WI38 (cell line): ENCODE measurements around the gene DOK7.
"Not testable (repeated sequence)": the region's sequence is repeated elsewhere in the genome, so short reads cannot be mapped to it uniquely, and the experiment has no call there.

Source experiments
- H3K4me3 ChIP-seq: 2 replicates; pipeline ENCODE4 v1.5.1; 2011; ENCODE audit warnings: low read depth, mild to moderate bottlenecking, control low read depth, low read length
- CTCF ChIP-seq: IDR thresholded peaks from 2 replicates; pipeline ENCODE4 v1.5.1; 2012; ENCODE audit warnings: low read depth, mild to moderate bottlenecking, control low read depth, low read length

Gene DOK7

GRCh38 chr4:3529363-3529762 lies 66.3 kb downstream of the DOK7 start:
- no peak overlapping the region for H3K4me3 ChIP-seq
- no peak for TF ChIP-seq CTCF

GRCh38 chr4:3530051-3530450 lies 66.9 kb downstream of the DOK7 start:
- no peak for TF ChIP-seq CTCF
- H3K4me3 ChIP-seq, result no peak overlapping the region

GRCh38 chr4:3530663-3531254 lies 67.7 kb downstream of the DOK7 start:
- no peak for TF ChIP-seq CTCF
- peak overlapping the region; percentile 86 for H3K4me3 ChIP-seq

GRCh38 chr4:3531318-3531878 lies 68.3 kb downstream of the DOK7 start:
- no peak for TF ChIP-seq CTCF
- peak overlapping the region; percentile 86 for H3K4me3 ChIP-seq

- H3K4me3 ChIP-seq, result peak within 1 kb of the TSS; percentile 86
- no peak for TF ChIP-seq CTCF
These were observed 69.0 kb downstream of the DOK7 start, which contains the start of gene LRPAP1 for GRCh38 chr4:3531879-3532750. TSS of gene LRPAP1 (minus strand) at chr4:3532422. CDS start at chr4:3532412, 10 bp downstream.

GRCh38 chr4:3532751-3533422 lies 69.8 kb downstream of the DOK7 start:
- peak overlapping the region; percentile 86 for H3K4me3 ChIP-seq
- no peak for TF ChIP-seq CTCF

- no peak overlapping the region for H3K4me3 ChIP-seq
These were observed 70.3 kb downstream of the DOK7 start for GRCh38 chr4:3533423-3533820.

GRCh38 chr4:3535812-3536211 lies 72.7 kb downstream of the DOK7 start:
- H3K4me3 ChIP-seq, result not testable (repeated sequence)

More at GRCh38 chr4:3533423-3533820, 70.3 kb downstream of the DOK7 start:
- no peak for TF ChIP-seq CTCF

GRCh38 chr4:3538906-3539305 lies 75.8 kb downstream of the DOK7 start:
- not testable (repeated sequence) for H3K4me3 ChIP-seq

- H3K4me3 ChIP-seq, result not testable (repeated sequence)
These were observed 80.3 kb downstream of the DOK7 start for GRCh38 chr4:3543415-3543814.
